K562 (cell line): ENCODE results near the gene CLIC1. TPM values are rescaled to one million over a fixed set of nuclear protein-coding genes. Genes with fewer than 3 reads are reported as not detected.

ENCODE experiments used
- CHD2 ChIP-seq: IDR thresholded peaks from 2 replicates; pipeline ENCODE4 v1.6.1; 2011; ENCODE audit warnings: low read depth, low read length
- CREB3L1 ChIP-seq: fragments of 450-650 bp; IDR thresholded peaks from 2 replicates; pipeline ENCODE4 v1.6.1; 2014; ENCODE audit warnings: low read depth, mild to moderate bottlenecking, moderate library complexity, borderline replicate concordance
- CREBBP ChIP-seq: IDR thresholded peaks from one replicate; pipeline ENCODE4 v1.6.1; 2012; ENCODE audit warnings: low read depth, mild to moderate bottlenecking, control low read depth, inconsistent platforms, low read length
- ILK ChIP-seq: fragments of 450-650 bp; IDR thresholded peaks from 2 replicates; pipeline ENCODE4 v1.6.1; 2016; ENCODE audit warnings: missing genetic modification characterization, low read depth, mild to moderate bottlenecking, missing compliant biosample characterization, moderate library complexity, borderline replicate concordance
- JUN ChIP-seq, 2 experiments: sonication (generic) in 1 of 2; formaldehyde crosslinking in 1 of 2; IDR thresholded peaks; 2 replicates each; pipeline versions ENCODE4 v1.6.1 to v1.8.0; 2012 to 2022; ENCODE audit warnings: borderline replicate concordance in 2 of 2, mild to moderate bottlenecking in 2 of 2, improper control_type of control experiment in 1 of 2, low read depth in 1 of 2, low read length in 1 of 2, missing genetic modification reagents in 1 of 2
- KLF6 ChIP-seq: fragments of 250-450 bp; sonication (Bioruptor Pico); IDR thresholded peaks from 2 replicates; pipeline ENCODE4 v1.4.0; 2020; ENCODE audit warnings: mild to moderate bottlenecking, moderate library complexity, borderline replicate concordance
- MCM5 ChIP-seq: fragments of 450-650 bp; IDR thresholded peaks from 2 replicates; pipeline ENCODE4 v1.6.1; 2016; ENCODE audit warnings: low read depth
- MTA3 ChIP-seq: fragments of 450-650 bp; formaldehyde crosslinking; IDR thresholded peaks from 2 replicates; pipeline ENCODE4 v1.6.1; 2017; ENCODE audit warnings: mild to moderate bottlenecking, borderline replicate concordance
- NKRF ChIP-seq: fragments of 450-650 bp; IDR thresholded peaks from 2 replicates; pipeline ENCODE4 v1.6.1; 2016; ENCODE audit warnings: borderline replicate concordance
- NONO ChIP-seq, 2 experiments: fragments of 200-400 bp in 1 of 2; fragments of 450-650 bp in 1 of 2; formaldehyde crosslinking in 1 of 2; IDR thresholded peaks; 2 replicates each; pipeline ENCODE4 v1.6.1; 2017; ENCODE audit warnings: low read depth in 2 of 2, mild to moderate bottlenecking in 2 of 2, moderate library complexity in 2 of 2, low read length in 1 of 2
- NR2C2 ChIP-seq, 2 experiments: fragments of 200-800 bp in 1 of 2; sonication (Bioruptor generic) in 1 of 2; sonication (generic) in 1 of 2; formaldehyde crosslinking in 1 of 2; IDR thresholded peaks; 2 replicates each; pipeline versions ENCODE4 v1.6.1 to v1.8.0; 2016 to 2022; ENCODE audit warnings: mild to moderate bottlenecking in 1 of 2, missing compliant biosample characterization in 1 of 2, missing genetic modification characterization in 1 of 2, missing genetic modification reagents in 1 of 2
- OTX1 ChIP-seq: fragments of 450-650 bp; formaldehyde crosslinking; IDR thresholded peaks from 2 replicates; pipeline ENCODE4 v1.4.0; 2022; ENCODE audit warnings: mild to moderate bottlenecking
- SAFB2 ChIP-seq: fragments of 200-400 bp; formaldehyde crosslinking; IDR thresholded peaks from 2 replicates; pipeline ENCODE4 v1.6.1; 2018; ENCODE audit warnings: borderline replicate concordance, low read length, low read depth, moderate library complexity; ENCODE audit not compliant: severe bottlenecking
- SIX5 ChIP-seq, 2 experiments: IDR thresholded peaks; 2 replicates each; pipeline ENCODE4 v1.6.1; 2011; ENCODE audit warnings: low read length in 2 of 2, borderline replicate concordance in 1 of 2, low read depth in 1 of 2, mild to moderate bottlenecking in 1 of 2, moderate library complexity in 1 of 2; ENCODE audit not compliant: insufficient read depth in 1 of 2
- SMAD3 ChIP-seq: fragments of 450-650 bp; formaldehyde crosslinking; conservative IDR thresholded peaks from 2 replicates; pipeline ENCODE4 v1.4.0; 2020; ENCODE audit warnings: mild to moderate bottlenecking
- SP1 ChIP-seq: sonication (generic); formaldehyde crosslinking; IDR thresholded peaks from 2 replicates; pipeline ENCODE4 v1.8.1; 2022; ENCODE audit warnings: mild to moderate bottlenecking, missing genetic modification reagents
- SRSF3 ChIP-seq: fragments of 200-400 bp; formaldehyde crosslinking; IDR thresholded peaks from 2 replicates; pipeline ENCODE4 v1.6.1; 2016; ENCODE audit warnings: mild to moderate bottlenecking, low read length, moderate library complexity; ENCODE audit not compliant: insufficient read depth
- TRIM25 ChIP-seq: fragments of 450-650 bp; IDR thresholded peaks from 2 replicates; pipeline ENCODE4 v1.7.0; 2016; ENCODE audit warnings: borderline replicate concordance
- USF1 ChIP-seq: sonication (generic); formaldehyde crosslinking; IDR thresholded peaks from 2 replicates; pipeline ENCODE4 v1.9.0; 2022; ENCODE audit warnings: mild to moderate bottlenecking, missing genetic modification reagents
- ZNF253 ChIP-seq: fragments of 250-450 bp; sonication (Bioruptor Pico); conservative IDR thresholded peaks from 2 replicates; pipeline ENCODE4 v1.6.1; 2021; ENCODE audit warnings: mild to moderate bottlenecking
- ZSCAN29 ChIP-seq: fragments of 450-650 bp; IDR thresholded peaks from 2 replicates; pipeline ENCODE4 v1.6.1; 2017
- polyA plus RNA-seq, 8 experiments: library from polyadenylated mRNA; depleted of rRNA in 4 of 8; stranded (reverse) in 5 of 8; unstranded in 3 of 8; fragments of >200 nt; fragmentation: Nextera tagmentation in 2 of 8; fragmentation: Illumina TruSeq in 1 of 8; extraction: Ambion mirVana in 2 of 8; extraction: Trizol in 1 of 8; gene quantifications; 2 replicates each; pipeline versions ENCODE4 v1.2.1 to v1.2.3, GENCODE V29; 2011 to 2014; ENCODE audit warnings: inconsistent platforms in 1 of 8, missing spikeins in 1 of 8
- total RNA-seq, 7 experiments: library from RNA; depleted of rRNA in 6 of 7; stranded (reverse); fragments of >200 nt in 6 of 7; fragmentation: Illumina TruSeq in 2 of 7; extraction: Trizol in 2 of 7; gene quantifications; 2 replicates each; pipeline versions ENCODE4 v1.2.1 to v1.2.3, GENCODE V29; 2011 to 2021; ENCODE audit warnings: low replicate concordance in 1 of 7

CLIC1 gene
- total and polyA plus RNA-seq, 9 of the 15 experiments (the other 6 are each of a cell fraction or from before 2014, with no cell fraction given) = 1,267 to 2,419 (median 1,808) TPM

GRCh38 chr6:31728767-31729514 lies 7.4 kb downstream of the CLIC1 start, which contains the start of gene DDAH2 (continued):
- TF ChIP-seq ILK (no peak), MCM5 (no peak), KLF6 (CRISPR knock-in tag) (no peak), JUN (IDR thresholded peaks at IDR 0.05; ENCODE audit: borderline replicate concordance, low read depth, low read length) (no peak), JUN (CRISPR knock-in tag; IDR thresholded peaks at IDR 0.05; ENCODE audit: borderline replicate concordance) (no peak; the same call in 1 of the 2 replicates), TRIM25 (no peak), SRSF3 (no peak), NONO (IDR thresholded peaks at IDR 0.05; ENCODE audit: low read depth in 2 of 2, low read length in 1 of 2) (no peak), MTA3 (no peak), SP1 (no peak), SIX5 (IDR thresholded peaks at IDR 0.05; ENCODE audit: borderline replicate concordance in 1 of 2, insufficient read depth in 1 of 2, low read depth in 1 of 2, low read length in 2 of 2) (no peak), SAFB2 (no peak), CREBBP (no peak), OTX1 (CRISPR knock-in tag) (no peak), NKRF (no peak), NR2C2 (CRISPR knock-in tag; IDR thresholded peaks at IDR 0.05) (peak; percentile 52; the same call in 1 of the 2 replicates), NR2C2 (tag; IDR thresholded peaks at IDR 0.05) (no peak), ZSCAN29 (0 out of 2 replicates have a peak, but pooled peaks have one; percentile 13), CHD2 (no peak), CREB3L1 (no peak), SMAD3 (no peak), ZNF253 (CRISPR knock-in tag) (no peak), USF1 (CRISPR knock-in tag) (0 out of 2 replicates have a peak, but pooled peaks have one; percentile 6)
